ENCODE results near the gene ST6GALNAC2.

ST6GALNAC2 gene

GRCh38 chr17:76586741-76587487 lies 1.3 kb upstream of the ST6GALNAC2 start:
- peaks cover 16% of the 10 kb centered on the region for H3K27me3 Mint-ChIP-seq
- peak overlapping the region; percentile 15 for H3K4me3 Mint-ChIP-seq
- peaks cover 2% of the 10 kb centered on the region for H3K36me3 Mint-ChIP-seq

DNA sequence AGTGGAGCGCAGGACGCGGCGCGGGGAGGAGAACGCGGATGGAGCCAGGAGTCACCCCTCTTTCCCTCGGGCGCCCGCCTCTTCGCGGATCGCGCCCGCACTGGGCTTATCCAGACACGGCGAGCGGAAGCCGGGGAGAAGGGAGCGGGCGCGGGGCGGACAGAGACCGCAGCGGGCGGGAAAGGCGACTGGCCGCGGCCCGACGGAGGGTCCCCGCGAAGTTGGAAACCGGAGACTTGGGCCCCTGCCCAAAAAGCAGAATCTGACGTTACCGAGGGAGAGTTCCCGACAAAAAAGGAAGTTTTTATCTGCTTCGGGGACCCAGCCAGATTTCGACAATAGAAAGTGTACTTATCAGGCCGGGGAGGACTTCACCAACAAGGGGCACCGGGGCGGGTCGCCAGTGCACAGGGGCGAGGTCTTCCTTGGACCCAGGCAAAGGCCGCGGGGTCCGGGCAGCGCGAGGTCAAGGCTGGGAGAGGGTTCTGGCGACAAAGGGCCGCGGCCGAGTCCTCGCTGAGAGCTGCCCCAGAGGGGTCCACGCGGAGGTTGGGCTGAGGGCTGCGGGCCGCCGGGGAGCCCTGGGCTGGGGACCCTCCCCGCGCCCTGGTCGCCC lies 519 bp downstream of the ST6GALNAC2 start:
- Mint-ChIP-seq H3K36me3 (peaks cover 2% of the 10 kb centered on the region), H3K4me3 (peak overlapping the region; percentile 75), H3K9me3 (no peaks in the 10 kb centered on the region), H3K27me3 (peaks cover 13% of the 10 kb centered on the region), H3K27ac (peak overlapping the region; percentile 22), H3K4me1 (peaks cover 2% of the 10 kb centered on the region)
- DNase-seq (ENCODE audit: low spot score in 2 of 2), result peak in 1 of 2 donors; percentile 42
- ATAC-seq (ENCODE audit: low read depth), result peak; percentile 7

More at GRCh38 chr17:76586741-76587487, 1.3 kb upstream of the ST6GALNAC2 start:
- Mint-ChIP-seq H3K4me1 (peaks cover 2% of the 10 kb centered on the region), H3K9me3 (no peaks in the 10 kb centered on the region), H3K27ac (no peak overlapping the region)
- ATAC-seq (ENCODE audit: low read depth) (no peak), DNase-seq (ENCODE audit: low spot score in 2 of 2) (no peak)

GRCh38 chr17:76584427-76585032 lies 1.1 kb downstream of the ST6GALNAC2 start:
- peaks cover 2% of the 10 kb centered on the region for H3K36me3 Mint-ChIP-seq
- H3K4me3 Mint-ChIP-seq, result peak overlapping the region; percentile 75
- H3K4me1 Mint-ChIP-seq, result peaks cover 2% of the 10 kb centered on the region
- peak overlapping the region; percentile 22 for H3K27ac Mint-ChIP-seq
- H3K27me3 Mint-ChIP-seq, result peaks cover 13% of the 10 kb centered on the region
- H3K9me3 Mint-ChIP-seq, result no peaks in the 10 kb centered on the region
- ATAC-seq (ENCODE audit: low read depth) (peak; percentile 3), DNase-seq (ENCODE audit: low spot score in 2 of 2) (no peak)

DNA sequence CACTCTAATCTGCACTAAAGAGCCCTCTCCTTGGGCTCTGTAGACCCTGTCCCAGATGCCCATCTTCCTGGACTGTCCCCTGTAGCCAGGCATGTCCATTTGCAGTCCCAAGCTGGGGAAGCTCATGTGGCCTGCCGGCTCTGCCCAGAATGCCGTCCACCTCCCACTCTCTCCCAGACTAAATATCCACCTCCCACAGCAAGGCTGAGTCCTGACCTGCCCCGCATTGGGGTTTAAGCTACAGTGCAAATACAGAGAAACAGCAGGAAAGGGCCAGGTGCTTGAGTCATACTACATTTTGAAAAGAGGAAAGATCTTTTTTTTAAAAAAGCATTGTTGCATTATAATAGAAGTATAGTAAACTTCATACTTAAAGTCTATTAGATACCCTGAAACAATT lies 3.0 kb downstream of the ST6GALNAC2 start:
- no peak for DNase-seq (ENCODE audit: low spot score in 2 of 2)
- Mint-ChIP-seq H3K4me3 (no peak overlapping the region), H3K9me3 (no peaks in the 10 kb centered on the region), H3K27me3 (peaks cover 2% of the 10 kb centered on the region), H3K36me3 (no peaks in the 10 kb centered on the region), H3K27ac (no peak overlapping the region), H3K4me1 (peaks cover 2% of the 10 kb centered on the region)
- ATAC-seq (ENCODE audit: low read depth), result no peak

DNA sequence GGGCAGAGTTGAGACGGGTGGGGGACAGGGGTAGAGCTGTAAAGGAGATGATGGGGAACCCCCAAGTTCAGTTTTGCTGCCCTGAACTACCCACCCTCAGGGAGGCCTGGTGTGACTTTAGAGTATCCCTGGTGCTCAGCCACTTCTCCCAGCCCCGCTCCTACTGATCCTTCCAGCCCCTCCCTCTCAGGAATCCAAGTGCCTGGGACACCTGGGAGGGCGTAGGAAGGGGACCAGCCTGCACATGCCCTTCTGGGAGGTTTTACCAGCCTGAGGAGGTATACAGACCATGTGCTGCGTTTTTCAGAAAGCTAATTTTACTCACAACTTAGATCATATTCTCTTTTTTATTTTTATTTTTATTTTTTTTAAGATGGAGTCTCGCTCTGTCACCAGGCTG lies 4.1 kb downstream of the ST6GALNAC2 start:
- Mint-ChIP-seq H3K4me1 (peaks cover 2% of the 10 kb centered on the region), H3K4me3 (no peak overlapping the region), H3K27me3 (no peaks in the 10 kb centered on the region), H3K36me3 (no peaks in the 10 kb centered on the region), H3K9me3 (no peaks in the 10 kb centered on the region), H3K27ac (no peak overlapping the region)
- no peak for ATAC-seq (ENCODE audit: low read depth)
- DNase-seq (ENCODE audit: low spot score in 2 of 2), result no peak

DNA sequence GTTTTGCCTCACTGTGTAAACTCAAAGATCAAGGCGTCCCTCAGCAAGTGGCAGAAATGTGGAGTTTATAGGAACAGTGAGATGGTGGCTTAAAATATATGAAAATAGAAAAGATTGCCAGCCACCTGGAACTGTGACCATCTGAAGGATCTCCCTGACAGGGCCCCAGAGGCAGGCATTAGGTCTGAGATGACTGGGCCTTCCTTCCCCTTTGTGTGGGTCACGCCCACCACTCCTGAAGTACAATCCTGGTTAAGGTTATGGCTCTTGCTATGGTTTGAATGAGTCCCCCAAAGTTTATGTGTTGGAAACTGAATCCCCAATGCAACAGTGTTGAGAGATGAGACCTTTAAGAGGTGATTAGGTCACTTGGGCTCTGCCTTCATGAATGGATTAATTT lies 6.4 kb downstream of the ST6GALNAC2 start:
- Mint-ChIP-seq H3K36me3 (no peaks in the 10 kb centered on the region), H3K27ac (no peak overlapping the region), H3K4me3 (no peak overlapping the region), H3K27me3 (peaks cover 2% of the 10 kb centered on the region), H3K9me3 (no peaks in the 10 kb centered on the region), H3K4me1 (no peaks in the 10 kb centered on the region)
- DNase-seq (ENCODE audit: low spot score in 2 of 2) (no peak), ATAC-seq (ENCODE audit: low read depth) (no peak)

GRCh38 chr17:76578376-76578775 lies 7.3 kb downstream of the ST6GALNAC2 start:
- H3K27ac Mint-ChIP-seq, result no peak overlapping the region

GRCh38 chr17:76577876-76578275 lies 7.8 kb downstream of the ST6GALNAC2 start:
- H3K4me1 Mint-ChIP-seq, result no peaks in the 10 kb centered on the region
- H3K27me3 Mint-ChIP-seq, result peaks cover 5% of the 10 kb centered on the region
- ATAC-seq (ENCODE audit: low read depth) (no peak), DNase-seq (ENCODE audit: low spot score in 2 of 2) (no peak)
- H3K36me3 Mint-ChIP-seq, result no peaks in the 10 kb centered on the region
- no peaks in the 10 kb centered on the region for H3K9me3 Mint-ChIP-seq
- H3K4me3 Mint-ChIP-seq, result no peak overlapping the region
- no peak overlapping the region for H3K27ac Mint-ChIP-seq

More at GRCh38 chr17:76578376-76578775, 7.3 kb downstream of the ST6GALNAC2 start:
- H3K36me3 Mint-ChIP-seq, result no peaks in the 10 kb centered on the region
- DNase-seq (ENCODE audit: low spot score in 2 of 2), result no peak
- no peak overlapping the region for H3K4me3 Mint-ChIP-seq
- H3K27me3 Mint-ChIP-seq, result peaks cover 5% of the 10 kb centered on the region
- ATAC-seq (ENCODE audit: low read depth), result no peak
- H3K4me1 Mint-ChIP-seq, result no peaks in the 10 kb centered on the region
- H3K9me3 Mint-ChIP-seq, result no peaks in the 10 kb centered on the region

- DNase-seq (ENCODE audit: low spot score in 2 of 2) (no peak), ATAC-seq (ENCODE audit: low read depth) (no peak)
- H3K27me3 Mint-ChIP-seq, result peaks cover 5% of the 10 kb centered on the region
- no peaks in the 10 kb centered on the region for H3K9me3 Mint-ChIP-seq
- H3K36me3 Mint-ChIP-seq, result no peaks in the 10 kb centered on the region
- H3K27ac Mint-ChIP-seq, result no peak overlapping the region
- H3K4me3 Mint-ChIP-seq, result no peak overlapping the region
- H3K4me1 Mint-ChIP-seq, result peaks cover 2% of the 10 kb centered on the region
These were observed 9.5 kb downstream of the ST6GALNAC2 start for GRCh38 chr17:76576189-76576588.

GRCh38 chr17:76575570-76575969 lies 10.1 kb downstream of the ST6GALNAC2 start:
- Mint-ChIP-seq H3K4me3 (no peak overlapping the region), H3K27me3 (peaks cover 5% of the 10 kb centered on the region), H3K9me3 (no peaks in the 10 kb centered on the region), H3K36me3 (no peaks in the 10 kb centered on the region), H3K27ac (no peak overlapping the region), H3K4me1 (peaks cover 2% of the 10 kb centered on the region)
- ATAC-seq (ENCODE audit: low read depth) (no peak), DNase-seq (ENCODE audit: low spot score in 2 of 2) (no peak)

GRCh38 chr17:76574166-76574565 lies 11.5 kb downstream of the ST6GALNAC2 start:
- no peaks in the 10 kb centered on the region for H3K36me3 Mint-ChIP-seq
- H3K27ac Mint-ChIP-seq, result no peak overlapping the region
- peaks cover 3% of the 10 kb centered on the region for H3K4me1 Mint-ChIP-seq
- no peak for DNase-seq (ENCODE audit: low spot score in 2 of 2)
- no peak overlapping the region for H3K4me3 Mint-ChIP-seq
- no peak for ATAC-seq (ENCODE audit: low read depth)
- H3K27me3 Mint-ChIP-seq, result peaks cover 7% of the 10 kb centered on the region
- H3K9me3 Mint-ChIP-seq, result no peaks in the 10 kb centered on the region

DNA sequence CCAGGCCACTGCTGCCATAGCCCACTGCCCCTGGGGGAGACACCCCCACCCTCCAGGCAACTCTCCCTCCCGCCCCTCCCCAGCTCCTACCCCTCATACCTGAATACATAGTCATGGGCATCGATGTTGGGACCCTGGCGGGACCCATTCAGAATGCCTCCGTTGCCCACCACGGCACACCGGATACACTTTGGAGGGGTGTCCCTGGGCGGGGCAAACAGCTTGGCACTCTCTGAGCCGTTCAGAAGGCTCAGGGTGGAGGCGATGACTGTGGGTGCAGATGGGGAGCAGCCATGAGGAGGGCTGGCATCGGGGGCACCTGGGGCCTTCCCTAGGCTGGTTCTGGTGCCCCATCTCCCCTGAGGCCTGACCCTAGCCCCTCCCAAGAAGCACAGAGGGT lies 12.6 kb downstream of the ST6GALNAC2 start:
- Mint-ChIP-seq H3K36me3 (no peaks in the 10 kb centered on the region), H3K27me3 (peaks cover 7% of the 10 kb centered on the region), H3K4me3 (no peak overlapping the region), H3K4me1 (peaks cover 12% of the 10 kb centered on the region), H3K9me3 (no peaks in the 10 kb centered on the region), H3K27ac (no peak overlapping the region)
- ATAC-seq (ENCODE audit: low read depth), result no peak
- no peak for DNase-seq (ENCODE audit: low spot score in 2 of 2)

GRCh38 chr17:76572201-76572910 lies 13.3 kb downstream of the ST6GALNAC2 start:
- no peaks in the 10 kb centered on the region for H3K9me3 Mint-ChIP-seq
- H3K4me1 Mint-ChIP-seq, result peaks cover 20% of the 10 kb centered on the region
- H3K4me3 Mint-ChIP-seq, result no peak overlapping the region
- DNase-seq (ENCODE audit: low spot score in 2 of 2), result no peak
- H3K27ac Mint-ChIP-seq, result no peak overlapping the region
- no peak for ATAC-seq (ENCODE audit: low read depth)
- peaks cover 7% of the 10 kb centered on the region for H3K27me3 Mint-ChIP-seq
- no peaks in the 10 kb centered on the region for H3K36me3 Mint-ChIP-seq

DNA sequence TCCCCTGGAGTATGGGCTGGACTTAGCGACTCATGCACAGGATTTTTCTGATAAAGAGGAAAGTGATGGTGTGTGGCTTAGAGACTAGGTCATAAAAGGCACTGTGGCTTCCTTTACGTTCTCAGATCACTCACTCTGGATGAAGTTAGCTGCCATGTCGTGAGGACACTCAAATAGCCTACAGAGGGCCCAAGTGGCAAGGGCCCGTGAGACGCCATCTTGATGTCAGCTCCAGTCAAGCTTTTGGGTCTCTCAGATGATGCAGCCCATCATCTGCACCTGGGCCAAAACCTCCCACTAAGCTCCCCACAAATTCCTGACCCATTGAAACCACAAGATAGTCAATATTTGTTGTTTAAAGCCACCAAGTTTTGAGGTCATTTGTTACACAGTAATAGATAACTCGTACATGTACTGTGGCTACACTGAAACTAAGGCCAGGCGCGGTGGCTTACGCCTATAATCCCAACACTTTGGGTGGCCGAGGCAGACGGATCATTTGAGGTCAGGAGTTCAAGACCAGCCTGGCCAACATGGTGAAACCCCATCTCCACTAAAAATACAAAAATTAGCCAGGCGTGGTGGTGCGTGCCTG lies 14.7 kb downstream of the ST6GALNAC2 start:
- peaks cover 33% of the 10 kb centered on the region for H3K4me1 Mint-ChIP-seq
- H3K4me3 Mint-ChIP-seq, result no peak overlapping the region
- DNase-seq (ENCODE audit: low spot score in 2 of 2) (no peak), ATAC-seq (ENCODE audit: low read depth) (no peak)
- H3K27me3 Mint-ChIP-seq, result peaks cover 4% of the 10 kb centered on the region
- H3K27ac Mint-ChIP-seq, result no peak overlapping the region
- no peaks in the 10 kb centered on the region for H3K9me3 Mint-ChIP-seq
- peaks cover 10% of the 10 kb centered on the region for H3K36me3 Mint-ChIP-seq
